Caki2 (cell line): ENCODE results near the gene MAP4K3. TPM values are rescaled to one million over a fixed set of nuclear protein-coding genes. Genes with fewer than 3 reads are reported as not detected.
"Not testable (repeated sequence)": the region's sequence is repeated elsewhere in the genome, so short reads cannot be mapped to it uniquely, and the experiment has no call there.

Experiments used
- DNase-seq: peaks from one replicate; pipeline ENCODE4 v3.0.0-alpha.2; 2015; ENCODE audit warnings: low read depth
- in situ Hi-C: cut with HindIII; loops from 2 replicates; pipeline ENCODE4 v1.10.0; 2016; ENCODE audit warnings: low sequenced_read_pairs, low pct_unique_long_range_greater_than_20kb, mixed read lengths
- total RNA-seq: library from RNA; depleted of rRNA; stranded (reverse); fragments of >200 nt; shearing (Covaris generic); gene quantifications from 2 replicates; pipeline ENCODE4 v1.2.3, GENCODE V29; 2014; ENCODE audit warnings: low replicate concordance

MAP4K3 gene
- total RNA-seq, 1 experiment from 2014 or later = 16.7 TPM

DNA sequence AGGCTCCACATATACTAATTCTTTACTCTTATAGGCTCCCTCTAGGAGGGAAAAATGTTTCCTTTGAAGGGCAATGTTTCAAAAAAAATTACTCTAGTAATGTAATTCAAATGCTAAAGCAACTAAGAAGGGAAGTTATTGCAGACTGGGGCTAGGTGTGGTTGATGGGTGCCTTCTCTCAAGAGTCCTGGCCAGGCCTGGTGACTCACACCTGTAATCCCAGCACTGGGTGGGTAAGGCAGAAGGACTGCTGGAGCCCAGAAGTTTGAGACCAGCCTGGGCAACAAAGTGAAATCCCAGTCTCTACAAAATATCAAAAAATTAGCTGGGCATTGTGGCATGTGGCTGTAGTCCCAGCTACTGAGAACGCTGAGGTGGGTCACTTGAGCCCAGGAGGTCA lies 162.1 kb downstream of the MAP4K3 start:
- in situ Hi-C loops = no loop called here
- DNase-seq = no peak

- in situ Hi-C loops = no loop called here
- DNase-seq = no peak
Measured at GRCh38 chr2:39269941-39270340, 167.1 kb downstream of the MAP4K3 start.

DNA sequence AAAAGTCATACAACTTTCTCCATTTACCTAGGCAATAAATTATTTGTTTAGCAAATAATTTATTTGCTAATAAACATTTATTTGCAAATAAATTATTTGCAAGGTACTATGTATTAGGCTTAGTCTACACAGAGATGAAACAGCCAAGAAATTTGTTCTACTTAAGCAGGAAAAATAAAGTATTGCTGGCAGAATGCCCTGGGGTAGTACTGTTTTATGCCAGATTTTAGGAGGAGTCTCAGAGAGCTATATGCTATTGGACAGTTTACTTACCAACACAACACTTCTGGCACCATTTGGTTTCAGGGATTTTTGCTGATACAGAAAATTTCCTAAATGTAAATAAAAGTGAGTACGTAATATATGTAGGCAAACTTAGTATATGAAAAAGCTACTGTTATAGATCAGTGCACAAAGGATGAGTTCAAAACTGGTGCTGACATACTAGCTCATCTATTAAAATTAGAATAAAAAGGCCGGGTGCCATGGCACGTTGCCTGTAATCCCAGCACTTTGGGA lies 170.1 kb downstream of the MAP4K3 start:
- in situ Hi-C loops = no loop called here
- DNase-seq = no peak

GRCh38 chr2:39266139-39266805 lies 170.8 kb downstream of the MAP4K3 start:
- in situ Hi-C loops = no loop called here

GRCh38 chr2:39265315-39265714 lies 171.8 kb downstream of the MAP4K3 start:
- in situ Hi-C loops = no loop called here
- DNase-seq = no peak

More at GRCh38 chr2:39266139-39266805, 170.8 kb downstream of the MAP4K3 start:
- no peak for DNase-seq

DNA sequence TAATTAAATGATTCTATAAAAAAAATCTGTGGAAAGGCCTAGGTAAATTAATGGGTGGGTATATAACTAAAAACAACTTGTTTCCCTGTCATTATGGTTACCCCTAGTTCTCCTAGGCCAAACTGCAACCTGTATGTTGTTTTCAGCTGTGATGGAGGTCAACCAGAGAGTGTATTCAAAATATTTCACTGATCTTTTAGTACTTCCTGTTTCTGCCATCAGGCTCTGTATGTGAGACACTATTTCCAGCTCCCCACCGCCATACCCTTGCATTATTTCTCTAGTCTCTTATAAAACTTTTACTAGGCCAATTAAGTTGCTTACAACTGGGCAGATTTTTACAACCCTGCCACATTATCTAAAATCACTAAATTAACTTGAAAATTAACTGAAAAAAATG lies 172.4 kb downstream of the MAP4K3 start:
- in situ Hi-C loops = no loop called here
- DNase-seq = no peak

DNA sequence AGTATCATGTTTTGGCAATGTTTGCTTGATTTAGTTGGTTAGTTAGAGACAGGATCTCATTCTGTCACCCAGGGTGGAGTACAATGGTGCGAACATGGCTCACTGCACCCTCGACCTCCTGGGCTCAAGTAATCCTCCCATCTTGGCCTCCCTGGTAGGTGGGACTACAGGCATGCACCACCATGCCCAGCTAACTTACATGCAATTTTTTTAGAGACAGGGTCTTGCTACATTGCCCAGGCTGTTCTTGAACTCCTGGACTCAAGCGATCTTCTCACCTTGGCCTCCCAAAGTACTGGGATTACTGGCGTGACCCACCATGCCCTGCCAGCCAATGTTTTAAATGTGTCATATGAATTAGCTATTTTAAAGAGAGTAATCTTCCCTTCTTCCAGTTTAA lies 177.0 kb downstream of the MAP4K3 start:
- in situ Hi-C loops = no loop called here
- DNase-seq = no peak

- in situ Hi-C loops = no loop called here
- no peak for DNase-seq
Measured at GRCh38 chr2:39256040-39256439, 181.0 kb downstream of the MAP4K3 start.

GRCh38 chr2:39252888-39253518 lies 184.1 kb downstream of the MAP4K3 start:
- in situ Hi-C loops = no loop called here
- DNase-seq = no peak

GRCh38 chr2:39247512-39248043 lies 189.5 kb downstream of the MAP4K3 start:
- no peak for DNase-seq
- in situ Hi-C loops = no loop called here

DNA sequence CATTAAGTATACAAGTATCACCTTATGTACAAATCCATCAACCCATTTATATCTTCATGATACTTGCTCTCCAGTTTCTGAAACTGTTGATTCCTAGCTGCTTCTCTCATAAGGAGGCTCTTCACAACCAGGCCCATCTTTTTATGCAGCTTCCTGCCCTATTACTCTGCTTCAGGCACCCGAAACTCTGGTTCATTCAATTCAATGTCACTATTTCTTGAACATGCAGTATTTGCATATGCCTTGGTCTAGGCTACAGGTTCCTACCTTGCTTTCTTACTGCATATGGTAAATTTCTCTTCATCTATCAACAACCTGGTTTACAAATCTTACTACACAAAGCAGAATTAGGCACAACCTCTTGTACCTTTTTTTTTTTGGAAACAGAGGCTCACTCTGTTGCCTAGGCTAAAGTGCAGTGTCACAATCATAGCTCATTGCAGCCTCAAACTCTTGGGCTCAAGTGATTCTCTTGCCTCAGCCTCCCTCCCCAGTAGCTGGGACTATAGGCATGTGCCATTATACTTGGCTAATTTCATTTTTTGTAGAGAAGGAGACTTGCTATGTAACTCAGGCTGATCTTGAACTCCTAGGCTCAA lies 190.6 kb downstream of the MAP4K3 start:
- in situ Hi-C loops = no loop called here
- DNase-seq = no peak

DNA sequence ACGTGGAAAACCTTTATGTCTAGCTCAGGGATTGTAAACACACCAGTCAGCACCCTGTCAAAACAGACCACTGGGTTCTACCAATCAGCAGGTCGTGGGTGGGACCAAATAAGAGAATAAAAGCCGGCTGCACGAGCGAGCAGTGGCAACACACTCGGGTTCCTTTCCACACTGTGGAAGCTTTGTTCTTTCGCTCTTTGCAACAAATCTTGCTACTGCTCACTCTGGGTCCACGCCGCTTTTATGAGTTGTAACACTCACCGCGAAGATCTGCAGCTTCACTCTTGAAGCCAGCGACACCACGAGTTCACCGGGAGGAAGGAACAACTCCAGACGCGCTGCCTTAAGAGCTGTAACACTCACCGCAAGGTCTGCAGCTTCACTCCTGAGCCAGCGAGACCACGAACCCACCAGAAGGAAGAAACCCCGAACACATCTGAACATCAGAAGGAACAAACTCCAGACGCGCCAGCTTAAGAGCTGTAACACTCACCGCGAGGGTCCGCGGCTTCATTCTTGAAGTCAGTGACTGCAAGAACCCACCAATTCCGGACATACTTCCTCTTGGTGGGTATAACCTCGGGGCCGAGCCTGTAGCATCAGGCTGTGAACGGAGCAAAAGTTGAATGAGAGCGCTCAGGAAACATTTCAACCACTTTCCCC lies 192.0 kb downstream of the MAP4K3 start:
- in situ Hi-C loops, DNase-seq: not testable (repeated sequence)

DNA sequence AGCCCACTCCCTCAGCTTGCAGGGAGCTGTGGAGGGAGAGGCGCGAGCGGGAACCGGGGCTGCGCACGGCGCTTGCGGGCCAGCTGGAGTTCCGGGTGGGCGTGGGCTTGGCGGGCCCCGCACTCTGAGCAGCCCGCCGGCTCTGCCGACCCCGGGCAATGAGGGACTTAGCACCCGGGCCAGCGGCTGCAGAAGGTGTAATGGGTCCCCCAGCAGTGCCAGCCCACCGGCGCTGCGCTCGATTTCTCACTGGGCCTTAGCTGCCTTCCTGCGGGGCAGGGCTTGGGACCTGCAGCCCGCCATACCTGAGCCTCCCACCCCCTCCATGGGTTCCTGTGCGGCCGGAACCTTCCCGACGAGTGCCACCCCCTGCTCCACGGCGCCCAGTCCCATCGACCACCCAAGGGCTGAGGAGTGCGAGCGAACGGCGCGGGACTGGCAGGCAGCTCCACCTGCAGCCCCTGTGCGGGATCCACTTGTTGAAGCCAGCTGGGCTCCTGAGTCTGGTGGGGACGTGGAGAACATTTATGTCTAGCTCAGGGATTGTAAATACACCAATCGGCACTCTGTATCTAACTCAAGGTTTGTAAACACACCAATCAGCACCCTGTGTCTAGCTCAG lies 192.7 kb downstream of the MAP4K3 start:
- in situ Hi-C loops, DNase-seq: not testable (repeated sequence)

GRCh38 chr2:39243469-39244123 lies 193.5 kb downstream of the MAP4K3 start, which contains the start of gene CDKL4:
CDKL4 (minus strand) TSS chr2:39243970.
- no peak for DNase-seq
- in situ Hi-C loops = no loop called here

DNA sequence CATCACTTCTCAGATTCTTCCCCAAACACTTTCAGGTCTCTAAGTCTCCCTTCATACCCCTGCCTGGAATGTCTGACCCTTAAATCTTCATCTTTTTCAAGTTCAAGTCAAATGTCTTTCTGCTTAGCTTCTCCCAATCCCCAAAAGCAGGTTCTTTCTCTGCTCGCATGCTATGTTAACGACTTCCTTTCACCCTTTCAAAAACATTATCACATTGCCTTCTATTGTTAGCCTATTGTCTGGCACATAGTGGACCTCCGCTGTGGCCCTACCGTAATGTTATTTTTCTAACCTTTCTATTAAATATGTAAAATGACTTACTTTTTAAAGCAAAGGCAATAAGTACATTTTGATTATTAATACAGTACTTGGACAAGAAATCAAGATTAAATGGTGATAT lies 195.5 kb downstream of the MAP4K3 start:
- in situ Hi-C loops = no loop called here
- no peak for DNase-seq

DNA sequence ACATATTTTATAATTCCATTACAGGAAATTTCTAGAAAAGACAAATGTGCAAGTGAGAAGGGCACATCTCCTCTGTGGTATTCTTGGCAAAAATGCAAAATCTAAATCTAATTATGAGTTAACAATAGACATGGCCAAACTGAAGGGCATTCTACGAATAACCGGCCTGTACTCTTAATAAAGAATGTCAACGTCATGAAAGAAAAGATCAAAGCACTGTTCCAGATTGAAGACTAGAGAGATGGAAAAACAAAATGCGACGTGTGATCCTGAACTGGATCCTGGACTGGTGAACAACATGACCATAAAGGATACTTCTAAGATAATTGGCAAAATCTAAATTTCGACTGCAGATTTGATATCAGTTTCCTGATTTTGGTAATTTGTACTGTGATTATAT lies 196.3 kb downstream of the MAP4K3 start:
- no peak for DNase-seq
- in situ Hi-C loops = no loop called here

DNA sequence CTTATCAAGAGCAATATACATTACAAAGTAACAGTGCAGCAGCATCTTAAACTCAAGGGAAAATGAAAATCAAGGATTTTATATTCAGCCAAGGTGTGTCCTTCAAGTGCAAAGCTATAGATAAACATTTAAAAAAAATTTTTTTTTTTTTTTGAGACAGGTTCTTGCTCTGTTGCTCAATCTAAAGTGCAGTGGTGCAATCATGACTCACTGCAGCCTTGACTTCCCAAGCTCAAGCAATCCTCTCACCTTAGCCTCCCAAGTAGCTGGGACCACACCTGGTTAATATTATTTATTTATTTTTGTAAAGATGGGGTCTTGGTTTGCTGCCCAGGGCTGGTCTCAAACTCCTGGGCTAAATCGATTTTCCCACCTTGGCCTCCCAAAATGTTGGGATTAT lies 202.3 kb downstream of the MAP4K3 start:
- in situ Hi-C loops = no loop called here
- no peak for DNase-seq

DNA sequence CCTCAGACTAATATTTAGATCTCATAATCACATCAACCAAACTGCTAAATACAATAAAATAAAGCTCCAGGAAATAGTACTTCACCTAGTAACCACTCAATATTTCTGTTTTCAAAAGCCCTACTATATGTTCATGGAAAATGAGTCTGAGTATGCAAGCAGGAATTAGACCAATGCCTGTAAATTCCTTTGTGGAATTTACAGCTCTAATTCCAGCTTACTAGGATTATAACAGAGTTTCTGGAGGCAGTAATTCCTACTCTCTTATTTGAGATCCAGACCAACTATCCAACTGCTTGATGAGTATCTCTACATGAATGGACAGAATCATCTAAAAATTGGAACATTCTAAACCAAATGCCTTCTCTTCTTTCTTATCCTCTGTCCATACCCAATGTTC lies 204.9 kb downstream of the MAP4K3 start:
- in situ Hi-C loops = no loop called here
- no peak for DNase-seq
